Measurements from ENCODE around the gene PRKAB1. TPM values are rescaled to one million over a fixed set of nuclear protein-coding genes. Genes with fewer than 3 reads are reported as not detected.

The PRKAB1 gene
- total RNA-seq, 4 donors from 2014 or later = 11.3 to 28.6 (median 15.1) TPM

DNA sequence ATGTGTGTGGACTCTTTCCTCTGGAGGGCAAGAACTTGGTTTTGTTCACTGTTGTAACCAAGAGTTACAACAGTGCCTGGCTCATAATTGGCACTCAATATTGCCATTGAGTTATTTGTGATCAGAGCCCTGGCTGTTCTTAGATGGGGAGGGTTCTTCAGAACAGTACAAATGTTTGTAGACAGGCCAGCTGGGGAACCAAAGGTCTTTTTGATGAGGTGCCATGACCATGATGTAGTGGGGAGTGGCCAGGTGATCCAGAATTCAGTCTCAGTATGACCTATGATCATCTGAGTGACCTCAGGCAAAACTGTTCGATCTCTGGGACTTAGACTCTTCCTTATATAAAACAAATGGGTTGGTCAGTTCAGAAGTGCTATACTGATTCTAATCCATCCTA is 3.3 kb upstream of the PRKAB1 start:
- peaks cover 22% of the 10 kb centered on the region for H3K4me1 ChIP-seq
- no peak overlapping the region for H3K4me3 ChIP-seq
- TF ChIP-seq EP300 (IDR thresholded peaks at IDR 0.05) (no peak), POLR2A (IDR thresholded peaks at IDR 0.05) (no peak), POLR2AphosphoS5 (IDR thresholded peaks at IDR 0.05) (no peak)
- TF ChIP-seq, protein P1, sequence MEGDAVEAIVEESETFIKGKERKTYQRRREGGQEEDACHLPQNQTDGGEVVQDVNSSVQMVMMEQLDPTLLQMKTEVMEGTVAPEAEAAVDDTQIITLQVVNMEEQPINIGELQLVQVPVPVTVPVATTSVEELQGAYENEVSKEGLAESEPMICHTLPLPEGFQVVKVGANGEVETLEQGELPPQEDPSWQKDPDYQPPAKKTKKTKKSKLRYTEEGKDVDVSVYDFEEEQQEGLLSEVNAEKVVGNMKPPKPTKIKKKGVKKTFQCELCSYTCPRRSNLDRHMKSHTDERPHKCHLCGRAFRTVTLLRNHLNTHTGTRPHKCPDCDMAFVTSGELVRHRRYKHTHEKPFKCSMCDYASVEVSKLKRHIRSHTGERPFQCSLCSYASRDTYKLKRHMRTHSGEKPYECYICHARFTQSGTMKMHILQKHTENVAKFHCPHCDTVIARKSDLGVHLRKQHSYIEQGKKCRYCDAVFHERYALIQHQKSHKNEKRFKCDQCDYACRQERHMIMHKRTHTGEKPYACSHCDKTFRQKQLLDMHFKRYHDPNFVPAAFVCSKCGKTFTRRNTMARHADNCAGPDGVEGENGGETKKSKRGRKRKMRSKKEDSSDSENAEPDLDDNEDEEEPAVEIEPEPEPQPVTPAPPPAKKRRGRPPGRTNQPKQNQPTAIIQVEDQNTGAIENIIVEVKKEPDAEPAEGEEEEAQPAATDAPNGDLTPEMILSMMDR (IDR thresholded peaks at IDR 0.05) = no peak
- no peaks in the 10 kb centered on the region for H3K9me3 ChIP-seq
- H3K27me3 ChIP-seq = no peaks in the 10 kb centered on the region
- H3K27ac ChIP-seq = no peak overlapping the region
- no peak for DNase-seq (ENCODE audit: low spot score in 2 of 2)
- H3K36me3 ChIP-seq = no peaks in the 10 kb centered on the region
- WGBS = 100% methylated on average over 1 of the region's 1 CpG

GRCh38 chr12:119665164-119665929 is 2.6 kb upstream of the PRKAB1 start:
- DNase-seq (ENCODE audit: low spot score in 2 of 2) = no peak
- Histone ChIP-seq H3K27me3 (no peaks in the 10 kb centered on the region), H3K4me3 (no peak overlapping the region), H3K27ac (no peak overlapping the region), H3K36me3 (no peaks in the 10 kb centered on the region), H3K4me1 (peaks cover 29% of the 10 kb centered on the region), H3K9me3 (no peaks in the 10 kb centered on the region)
- TF ChIP-seq POLR2AphosphoS5 (IDR thresholded peaks at IDR 0.05) (no peak), POLR2A (IDR thresholded peaks at IDR 0.05) (no peak), EP300 (IDR thresholded peaks at IDR 0.05) (no peak)
- TF ChIP-seq, protein P1 (IDR thresholded peaks at IDR 0.05) = no peak
- WGBS = 81% methylated on average over 4 of the region's 4 CpGs

GRCh38 chr12:119666226-119666795 is 1.6 kb upstream of the PRKAB1 start:
- no peak for DNase-seq (ENCODE audit: low spot score in 2 of 2)
- Histone ChIP-seq H3K27me3 (no peaks in the 10 kb centered on the region), H3K9me3 (no peaks in the 10 kb centered on the region), H3K4me1 (peaks cover 35% of the 10 kb centered on the region), H3K36me3 (no peaks in the 10 kb centered on the region), H3K27ac (no peak overlapping the region), H3K4me3 (no peak overlapping the region)
- TF ChIP-seq, protein P1 (IDR thresholded peaks at IDR 0.05) = no peak
- TF ChIP-seq POLR2AphosphoS5 (IDR thresholded peaks at IDR 0.05) (no peak), EP300 (IDR thresholded peaks at IDR 0.05) (no peak), POLR2A (IDR thresholded peaks at IDR 0.05) (no peak)
- 68% methylated on average over 2 of the region's 2 CpGs for WGBS

- DNase-seq (ENCODE audit: low spot score in 2 of 2) = no peak
- Histone ChIP-seq H3K4me1 (peaks cover 35% of the 10 kb centered on the region), H3K9me3 (no peaks in the 10 kb centered on the region), H3K36me3 (peaks cover 7% of the 10 kb centered on the region), H3K4me3 (peak overlapping the region; percentile 96), H3K27me3 (no peaks in the 10 kb centered on the region), H3K27ac (peak overlapping the region; percentile 96)
- WGBS = 12% methylated on average over 9 of the region's 9 CpGs
- no peak for TF ChIP-seq POLR2A (IDR thresholded peaks at IDR 0.05)
- TF ChIP-seq, protein P1 (IDR thresholded peaks at IDR 0.05) = no peak
- TF ChIP-seq POLR2AphosphoS5 (IDR thresholded peaks at IDR 0.05) = no peak
- no peak for TF ChIP-seq EP300 (IDR thresholded peaks at IDR 0.05)
Measured at GRCh38 chr12:119666900-119667576, 895 bp upstream of the PRKAB1 start.

- H3K36me3 ChIP-seq = peaks cover 19% of the 10 kb centered on the region
- peak overlapping the region; percentile 96 for H3K27ac ChIP-seq
- WGBS = 9% methylated on average over 5 of the region's 14 CpGs
- no peaks in the 10 kb centered on the region for H3K27me3 ChIP-seq
- H3K4me3 ChIP-seq = peak overlapping the region; percentile 96
- TF ChIP-seq EP300 (IDR thresholded peaks at IDR 0.05) (no peak), POLR2AphosphoS5 (IDR thresholded peaks at IDR 0.05) (no peak), POLR2A (IDR thresholded peaks at IDR 0.05) (no peak)
- TF ChIP-seq, protein P1 (IDR thresholded peaks at IDR 0.05) = no peak
- H3K4me1 ChIP-seq = peaks cover 45% of the 10 kb centered on the region
- no peaks in the 10 kb centered on the region for H3K9me3 ChIP-seq
- no peak for DNase-seq (ENCODE audit: low spot score in 2 of 2)
Measured at GRCh38 chr12:119668324-119668841, 450 bp downstream of the PRKAB1 start.
